Measurements from ENCODE around the gene P2RX6.
A peak's percentile ranks its signal among the peaks of the same experiment; 100 is the strongest.

P2RX6 gene

GRCh38 chr22:20980523-20980922, 34.4 kb upstream of the P2RX6 start:
- H3K36me3 ChIP-seq (ENCODE audit: control insufficient read depth in 1 of 2, insufficient read depth in 2 of 2, low read length in 2 of 2), result peaks cover 0 to under 1% of the 10 kb centered on the region in 2 donors
- H3K9ac ChIP-seq (ENCODE audit: low read depth in 1 of 2, low read length in 2 of 2), result no peak overlapping the region
- peaks cover 29 to 32% of the 10 kb centered on the region in 2 donors for H3K4me1 ChIP-seq (ENCODE audit: control insufficient read depth in 1 of 2, insufficient read depth in 2 of 2, low read length in 2 of 2)
- no peak overlapping the region for H3K4me3 ChIP-seq (ENCODE audit: low read depth in 1 of 2, low read length in 2 of 2)
- H3K27me3 ChIP-seq (ENCODE audit: control insufficient read depth in 1 of 2, insufficient read depth in 2 of 2, low read length in 2 of 2), result no peaks in the 10 kb centered on the region
- no peak overlapping the region for H3K27ac ChIP-seq (ENCODE audit: low read depth, low read length)
- peaks cover 6 to 7% of the 10 kb centered on the region in 2 donors for H3K9me3 ChIP-seq (ENCODE audit: control insufficient read depth in 1 of 2, low read length in 2 of 2)

DNA sequence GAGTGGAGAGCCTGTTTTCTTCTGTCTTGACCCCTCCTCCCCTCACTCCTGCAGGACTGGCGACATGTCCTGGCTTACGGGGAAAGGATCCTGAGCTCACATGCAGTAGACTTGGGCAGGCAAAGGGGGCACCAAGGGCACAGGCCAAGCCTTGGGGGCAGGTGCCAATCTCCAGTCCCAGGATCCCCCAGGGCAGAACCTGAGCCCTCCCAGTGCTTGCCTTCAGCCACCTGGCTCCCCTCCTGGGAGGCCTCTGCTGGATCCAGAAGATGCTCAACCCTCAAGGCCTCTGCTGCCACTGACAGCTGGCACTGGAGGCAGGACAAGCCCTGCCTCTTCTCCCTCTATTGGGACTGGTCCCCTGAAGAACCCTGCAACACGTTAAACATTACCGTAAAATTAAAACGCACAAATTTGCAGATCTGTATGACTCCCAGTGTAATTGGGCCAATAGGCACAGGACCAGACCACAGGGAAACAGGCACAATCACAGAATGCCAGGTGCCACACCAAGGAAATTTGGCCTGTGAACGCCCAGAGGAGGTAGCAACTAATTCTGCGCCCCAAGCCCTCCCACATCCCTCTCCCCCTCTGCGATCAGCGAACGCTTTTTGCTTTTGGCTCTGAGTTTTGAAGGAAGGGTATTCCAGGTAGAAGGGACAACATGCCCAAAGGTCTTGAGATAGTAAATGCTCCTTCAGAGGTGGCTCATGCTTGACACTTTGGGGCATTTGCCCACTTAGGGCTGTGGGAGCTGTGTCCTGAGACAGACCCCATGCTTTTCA, 33.8 kb upstream of the P2RX6 start:
- H3K9ac ChIP-seq (ENCODE audit: low read depth in 1 of 2, low read length in 2 of 2), result peak overlapping the region; percentile 82 to 89
- no peaks in the 10 kb centered on the region for H3K27me3 ChIP-seq (ENCODE audit: control insufficient read depth in 1 of 2, insufficient read depth in 2 of 2, low read length in 2 of 2)
- H3K9me3 ChIP-seq (ENCODE audit: control insufficient read depth in 1 of 2, low read length in 2 of 2), result peaks cover 6 to 7% of the 10 kb centered on the region in 2 donors
- peak overlapping the region; percentile 89 for H3K4me3 ChIP-seq (ENCODE audit: low read depth in 1 of 2, low read length in 2 of 2)
- peaks cover 0 to 7% of the 10 kb centered on the region in 2 donors for H3K36me3 ChIP-seq (ENCODE audit: control insufficient read depth in 1 of 2, insufficient read depth in 2 of 2, low read length in 2 of 2)
- H3K27ac ChIP-seq (ENCODE audit: low read depth, low read length), result peak overlapping the region; percentile 80
- peaks cover 29 to 32% of the 10 kb centered on the region in 2 donors for H3K4me1 ChIP-seq (ENCODE audit: control insufficient read depth in 1 of 2, insufficient read depth in 2 of 2, low read length in 2 of 2)

DNA sequence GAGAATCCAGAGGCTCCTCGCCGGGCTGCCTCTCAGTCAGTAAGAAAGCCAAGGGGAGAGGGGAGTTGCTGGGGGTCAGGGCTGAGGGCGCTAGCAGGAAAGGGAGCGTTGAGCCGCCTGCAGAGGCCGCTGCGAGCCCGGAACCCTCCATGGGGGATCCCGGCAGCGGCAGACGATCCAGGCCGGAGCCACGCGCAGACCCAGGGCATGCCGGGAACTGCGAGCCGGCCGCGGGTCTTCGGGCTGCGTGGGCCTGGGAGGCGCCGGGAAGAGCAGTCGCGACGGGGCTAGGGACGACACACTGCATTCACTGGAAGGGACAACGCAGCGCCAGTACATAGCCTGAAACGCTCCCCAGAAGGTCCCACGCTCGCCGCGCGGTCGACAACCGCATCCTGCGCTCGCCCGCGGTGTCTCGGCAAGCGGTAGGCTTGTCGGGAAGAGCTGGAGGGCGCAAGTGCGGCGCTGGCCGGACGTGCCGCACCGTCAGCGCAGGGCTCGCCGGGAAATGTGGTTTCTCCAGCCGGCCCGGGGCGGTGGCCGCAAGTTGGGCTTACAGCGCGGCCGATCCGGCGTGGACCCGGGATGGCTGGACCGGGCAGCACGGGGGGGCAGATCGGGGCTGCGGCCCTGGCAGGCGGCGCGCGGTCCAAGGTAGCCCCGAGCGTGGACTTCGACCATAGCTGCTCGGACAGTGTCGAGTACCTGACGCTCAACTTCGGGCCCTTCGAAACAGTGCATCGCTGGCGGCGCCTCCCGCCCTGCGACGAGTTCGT, 33.0 kb upstream of the P2RX6 start, which contains the start of gene LZTR1:
TSS of gene LZTR1 (plus strand) at position 511 of the 776 bp plus-strand sequence. CDS start at position 586, 75 bp downstream.
- Histone ChIP-seq H3K4me3 (ENCODE audit: low read depth in 1 of 2, low read length in 2 of 2) (peak within 1 kb of the TSS; percentile 89), H3K9ac (ENCODE audit: low read depth in 1 of 2, low read length in 2 of 2) (peak within 1 kb of the TSS; percentile 82 to 89), H3K27ac (ENCODE audit: low read depth, low read length) (peak within 1 kb of the TSS; percentile 80), H3K9me3 (ENCODE audit: control insufficient read depth in 1 of 2, low read length in 2 of 2) (peaks cover 6 to 7% of the 10 kb centered on the region in 2 donors), H3K36me3 (ENCODE audit: control insufficient read depth in 1 of 2, insufficient read depth in 2 of 2, low read length in 2 of 2) (peaks cover 0 to 12% of the 10 kb centered on the region in 2 donors), H3K27me3 (ENCODE audit: control insufficient read depth in 1 of 2, insufficient read depth in 2 of 2, low read length in 2 of 2) (no peaks in the 10 kb centered on the region), H3K4me1 (ENCODE audit: control insufficient read depth in 1 of 2, insufficient read depth in 2 of 2, low read length in 2 of 2) (peaks cover 29 to 32% of the 10 kb centered on the region in 2 donors)

- Histone ChIP-seq H3K4me3 (ENCODE audit: low read depth in 1 of 2, low read length in 2 of 2) (peak overlapping the region; percentile 89), H3K9me3 (ENCODE audit: control insufficient read depth in 1 of 2, low read length in 2 of 2) (peaks cover 6 to 7% of the 10 kb centered on the region in 2 donors), H3K9ac (ENCODE audit: low read depth in 1 of 2, low read length in 2 of 2) (peak overlapping the region; percentile 82 to 89), H3K36me3 (ENCODE audit: control insufficient read depth in 1 of 2, insufficient read depth in 2 of 2, low read length in 2 of 2) (peaks cover 0 to 14% of the 10 kb centered on the region in 2 donors), H3K4me1 (ENCODE audit: control insufficient read depth in 1 of 2, insufficient read depth in 2 of 2, low read length in 2 of 2) (peaks cover 29 to 32% of the 10 kb centered on the region in 2 donors), H3K27ac (ENCODE audit: low read depth, low read length) (peak overlapping the region; percentile 80), H3K27me3 (ENCODE audit: control insufficient read depth in 1 of 2, insufficient read depth in 2 of 2, low read length in 2 of 2) (no peaks in the 10 kb centered on the region)
Measured at GRCh38 chr22:20982563-20982882, 32.4 kb upstream of the P2RX6 start.

GRCh38 chr22:20983081-20983771, 31.7 kb upstream of the P2RX6 start:
- Histone ChIP-seq H3K4me1 (ENCODE audit: control insufficient read depth in 1 of 2, insufficient read depth in 2 of 2, low read length in 2 of 2) (peaks cover 29 to 32% of the 10 kb centered on the region in 2 donors), H3K9ac (ENCODE audit: low read depth in 1 of 2, low read length in 2 of 2) (peak overlapping the region; percentile 82 to 89), H3K36me3 (ENCODE audit: control insufficient read depth in 1 of 2, insufficient read depth in 2 of 2, low read length in 2 of 2) (peaks cover 2 to 19% of the 10 kb centered on the region in 2 donors), H3K4me3 (ENCODE audit: low read depth in 1 of 2, low read length in 2 of 2) (peak overlapping the region; percentile 89), H3K9me3 (ENCODE audit: control insufficient read depth in 1 of 2, low read length in 2 of 2) (peaks cover 6 to 7% of the 10 kb centered on the region in 2 donors), H3K27ac (ENCODE audit: low read depth, low read length) (no peak overlapping the region), H3K27me3 (ENCODE audit: control insufficient read depth in 1 of 2, insufficient read depth in 2 of 2, low read length in 2 of 2) (no peaks in the 10 kb centered on the region)

DNA sequence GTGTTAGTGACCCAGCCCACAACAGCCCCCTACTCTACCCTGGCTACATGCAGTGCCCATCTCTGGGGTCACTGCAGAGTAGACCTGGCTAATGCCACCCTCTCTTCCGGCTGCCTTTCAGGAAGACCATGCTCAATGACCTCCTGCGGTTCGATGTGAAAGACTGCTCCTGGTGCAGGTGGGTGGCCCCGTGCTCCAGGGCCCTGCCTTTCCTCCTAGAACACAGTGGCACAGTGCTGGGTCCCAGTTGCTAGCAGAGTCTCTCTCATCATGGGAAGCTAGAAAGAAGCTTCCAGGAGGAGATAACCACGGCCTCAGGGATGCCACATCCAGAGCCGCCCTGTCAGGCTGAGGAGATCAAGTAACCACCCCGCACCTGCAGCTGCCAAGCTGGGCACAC, 29.2 kb upstream of the P2RX6 start:
- Histone ChIP-seq H3K4me1 (ENCODE audit: control insufficient read depth in 1 of 2, insufficient read depth in 2 of 2, low read length in 2 of 2) (peaks cover 17 to 20% of the 10 kb centered on the region in 2 donors), H3K9ac (ENCODE audit: low read depth in 1 of 2, low read length in 2 of 2) (no peak overlapping the region), H3K4me3 (ENCODE audit: low read depth in 1 of 2, low read length in 2 of 2) (no peak overlapping the region), H3K36me3 (ENCODE audit: control insufficient read depth in 1 of 2, insufficient read depth in 2 of 2, low read length in 2 of 2) (peaks cover 3 to 29% of the 10 kb centered on the region in 2 donors), H3K9me3 (ENCODE audit: control insufficient read depth in 1 of 2, low read length in 2 of 2) (no peaks in the 10 kb centered on the region), H3K27me3 (ENCODE audit: control insufficient read depth in 1 of 2, insufficient read depth in 2 of 2, low read length in 2 of 2) (no peaks in the 10 kb centered on the region), H3K27ac (ENCODE audit: low read depth, low read length) (no peak overlapping the region)

DNA sequence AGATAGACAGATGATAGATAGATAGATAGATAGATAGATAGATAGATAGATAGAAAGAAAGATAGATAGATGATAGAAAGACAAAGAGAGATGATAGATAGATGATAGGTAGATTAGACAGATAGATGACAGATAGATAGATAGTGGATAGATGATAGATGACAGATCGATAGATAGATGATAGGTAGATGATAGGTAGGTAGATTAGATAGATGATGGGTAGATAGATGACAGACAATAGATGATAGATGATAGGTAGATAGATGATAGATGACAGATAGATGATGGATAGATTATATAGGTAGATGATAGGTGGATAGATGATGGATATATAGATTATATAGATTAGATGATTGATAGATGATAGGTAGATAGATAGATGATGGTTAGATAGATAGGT, 28.6 kb upstream of the P2RX6 start:
- no peaks in the 10 kb centered on the region for H3K27me3 ChIP-seq (ENCODE audit: control insufficient read depth in 1 of 2, insufficient read depth in 2 of 2, low read length in 2 of 2)
- no peak overlapping the region for H3K4me3 ChIP-seq (ENCODE audit: low read depth in 1 of 2, low read length in 2 of 2)
- H3K36me3 ChIP-seq (ENCODE audit: control insufficient read depth in 1 of 2, insufficient read depth in 2 of 2, low read length in 2 of 2), result peaks cover 3 to 35% of the 10 kb centered on the region in 2 donors
- no peak overlapping the region for H3K9ac ChIP-seq (ENCODE audit: low read depth in 1 of 2, low read length in 2 of 2)
- peaks cover 11 to 13% of the 10 kb centered on the region in 2 donors for H3K4me1 ChIP-seq (ENCODE audit: control insufficient read depth in 1 of 2, insufficient read depth in 2 of 2, low read length in 2 of 2)
- no peaks in the 10 kb centered on the region for H3K9me3 ChIP-seq (ENCODE audit: control insufficient read depth in 1 of 2, low read length in 2 of 2)
- no peak overlapping the region for H3K27ac ChIP-seq (ENCODE audit: low read depth, low read length)

DNA sequence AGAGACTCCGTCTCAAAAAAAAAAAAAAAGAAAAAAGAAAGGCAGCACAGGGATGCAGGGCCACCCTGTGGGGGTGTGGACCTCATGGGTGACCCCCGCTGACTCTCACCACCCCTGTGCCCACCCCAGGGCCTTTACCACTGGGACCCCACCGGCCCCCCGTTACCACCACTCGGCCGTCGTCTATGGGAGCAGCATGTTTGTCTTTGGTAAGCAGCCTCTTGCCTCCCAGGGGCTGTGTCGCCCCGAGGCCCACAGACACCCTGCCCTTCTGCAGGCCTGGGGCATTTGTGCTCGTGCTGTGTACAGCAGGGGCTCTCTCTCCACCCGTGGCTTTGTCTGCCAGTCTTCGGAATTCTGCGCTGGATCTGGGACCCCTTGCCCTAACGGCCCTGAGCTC, 27.6 kb upstream of the P2RX6 start:
- Histone ChIP-seq H3K4me3 (ENCODE audit: low read depth in 1 of 2, low read length in 2 of 2) (no peak overlapping the region), H3K27me3 (ENCODE audit: control insufficient read depth in 1 of 2, insufficient read depth in 2 of 2, low read length in 2 of 2) (no peaks in the 10 kb centered on the region), H3K27ac (ENCODE audit: low read depth, low read length) (no peak overlapping the region), H3K9me3 (ENCODE audit: control insufficient read depth in 1 of 2, low read length in 2 of 2) (no peaks in the 10 kb centered on the region), H3K4me1 (ENCODE audit: control insufficient read depth in 1 of 2, insufficient read depth in 2 of 2, low read length in 2 of 2) (peaks cover 8 to 10% of the 10 kb centered on the region in 2 donors), H3K9ac (ENCODE audit: low read depth in 1 of 2, low read length in 2 of 2) (no peak overlapping the region), H3K36me3 (ENCODE audit: control insufficient read depth in 1 of 2, insufficient read depth in 2 of 2, low read length in 2 of 2) (peaks cover 11 to 45% of the 10 kb centered on the region in 2 donors)

DNA sequence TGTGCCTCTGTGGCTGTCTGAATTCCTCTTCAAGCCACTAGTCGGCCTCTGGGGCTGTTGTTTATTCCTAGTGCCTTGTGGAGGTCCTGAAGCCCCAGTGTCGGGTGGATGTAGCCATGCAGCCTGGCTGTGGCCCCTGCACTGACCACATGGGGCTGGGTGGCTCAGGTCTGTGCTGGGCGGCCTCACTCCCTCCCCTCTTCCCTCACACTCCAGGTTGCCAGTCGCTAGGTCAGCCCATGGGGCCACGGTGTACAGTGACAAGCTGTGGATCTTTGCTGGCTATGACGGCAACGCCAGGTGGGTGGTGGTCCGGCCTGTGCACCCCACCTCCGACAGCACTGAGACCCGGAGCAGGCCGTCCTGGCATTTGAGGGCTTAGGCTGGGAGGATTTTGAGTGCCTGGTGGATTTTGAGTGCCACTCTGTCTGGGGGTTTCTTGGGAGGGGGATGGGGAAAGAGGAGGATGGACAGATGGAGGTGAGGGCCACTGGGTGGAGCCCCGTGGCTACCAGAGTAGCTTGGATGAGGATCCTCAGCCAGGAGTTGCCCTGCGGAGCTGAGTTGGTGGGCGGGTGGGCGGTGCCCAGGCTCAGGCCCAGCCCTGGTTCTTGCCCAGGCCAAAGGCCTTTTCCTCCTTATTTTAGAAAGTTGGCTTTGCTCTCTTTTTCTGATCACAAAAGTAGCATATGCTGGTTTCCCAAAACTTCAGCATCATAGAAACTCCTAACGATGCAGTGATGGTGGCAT, 26.2 kb upstream of the P2RX6 start:
- no peaks in the 10 kb centered on the region for H3K4me1 ChIP-seq (ENCODE audit: control insufficient read depth in 1 of 2, insufficient read depth in 2 of 2, low read length in 2 of 2)
- peaks cover 16 to 59% of the 10 kb centered on the region in 2 donors for H3K36me3 ChIP-seq (ENCODE audit: control insufficient read depth in 1 of 2, insufficient read depth in 2 of 2, low read length in 2 of 2)
- H3K9ac ChIP-seq (ENCODE audit: low read depth in 1 of 2, low read length in 2 of 2), result no peak overlapping the region
- H3K27ac ChIP-seq (ENCODE audit: low read depth, low read length), result no peak overlapping the region
- H3K9me3 ChIP-seq (ENCODE audit: control insufficient read depth in 1 of 2, low read length in 2 of 2), result no peaks in the 10 kb centered on the region
- H3K27me3 ChIP-seq (ENCODE audit: control insufficient read depth in 1 of 2, insufficient read depth in 2 of 2, low read length in 2 of 2), result no peaks in the 10 kb centered on the region
- no peak overlapping the region for H3K4me3 ChIP-seq (ENCODE audit: low read depth in 1 of 2, low read length in 2 of 2)
